Measurements from ENCODE around the gene NUP188. TPM values are rescaled to one million over a fixed set of nuclear protein-coding genes. Genes with fewer than 3 reads are reported as not detected.

Gene NUP188
- total and polyA plus RNA-seq, 10 of the 15 experiments (the other 5 are each of a cell fraction or from before 2014, with no cell fraction given): 1.4 to 73.7 (median 48.9) TPM

- Histone ChIP-seq H3K4me1 (ENCODE audit: control insufficient read depth, insufficient read depth, low read length) (peaks cover 8% of the 10 kb centered on the region), H3K36me3 (ENCODE audit: control insufficient read depth in 2 of 2, insufficient read depth in 2 of 2, low read length in 1 of 2) (no peaks in the 10 kb centered on the region), H3K27ac (ENCODE audit: control insufficient read depth, insufficient read depth) (no peak overlapping the region), H3K27me3 (replicated peaks in 1 of 2; ENCODE audit: control insufficient read depth in 2 of 2, insufficient read depth in 2 of 2, low read length in 1 of 2) (no peaks in the 10 kb centered on the region), H4K20me1 (ENCODE audit: control insufficient read depth, insufficient read depth) (no peaks in the 10 kb centered on the region), H3K4me2 (ENCODE audit: control insufficient read depth, insufficient read depth) (no peak overlapping the region), H3K9me3 (replicated peaks; ENCODE audit: control insufficient read depth, insufficient read depth, low read length) (no peaks in the 10 kb centered on the region), H3K9ac (ENCODE audit: control insufficient read depth, insufficient read depth, low read length) (no peak overlapping the region), H3K79me2 (ENCODE audit: control insufficient read depth, insufficient read depth, low read length) (peaks cover 13% of the 10 kb centered on the region), H2AFZ (ENCODE audit: control insufficient read depth, low read depth, low read length) (no peak overlapping the region), H3K4me3 (no peak overlapping the region)
- RAD21 ChIA-PET (ENCODE audit: unreplicated experiment): no interaction called here
- intact Hi-C loops (cut with micrococcal nuclease; ENCODE audit: unreplicated experiment) (no loop called here), in situ Hi-C loops (cut with MboI) (no loop called here)
- no TSS peak for BruUV-seq (replicated peaks)
- ATAC-seq (no peak), DNase-seq (ENCODE audit: low read depth, low spot score) (no peak), FAIRE-seq (no peak)
- CTCF ChIA-PET: interaction anchor here (1.0 to 1.6 kb wide), 5 partner anchors 8 to 102 kb away, joined by 3 to 5 read pairs (median 4); no protein-coding TSS in a partner anchor
- TF ChIP-seq BCLAF1 (IDR thresholded peaks at IDR 0.05): no peak
- no peak for TF ChIP-seq JUND (IDR thresholded peaks at IDR 0.05; ENCODE audit: low read depth, low read length)
- TF ChIP-seq LARP7 (IDR thresholded peaks at IDR 0.05): no peak
- TF ChIP-seq POLR2AphosphoS5 (IDR thresholded peaks at IDR 0.05; ENCODE audit: low read length): no peak
- no peak for TF ChIP-seq USF1 (IDR thresholded peaks at IDR 0.05; ENCODE audit: borderline replicate concordance, extremely low read length, insufficient read depth, low read depth, low read length)
- no peak for TF ChIP-seq MTA2 (IDR thresholded peaks at IDR 0.05; ENCODE audit: low read depth)
- TF ChIP-seq ZBTB33 (IDR thresholded peaks at IDR 0.05): no peak
- TF ChIP-seq KDM1A (IDR thresholded peaks at IDR 0.05; ENCODE audit: borderline replicate concordance): no peak
- TF ChIP-seq NFYA (IDR thresholded peaks at IDR 0.05; ENCODE audit: borderline replicate concordance, low read depth, low read length): no peak
- no peak for TF ChIP-seq USF2 (IDR thresholded peaks at IDR 0.05; ENCODE audit: borderline replicate concordance, low read depth, low read length)
- TF ChIP-seq NR2C1 (IDR thresholded peaks at IDR 0.05): no peak
- TF ChIP-seq IRF5 (IDR thresholded peaks at IDR 0.05; ENCODE audit: borderline replicate concordance): no peak
- no peak for TF ChIP-seq GATAD2B (conservative IDR thresholded peaks at IDR 0.05; ENCODE audit: low read depth)
- no peak for TF ChIP-seq JUNB (IDR thresholded peaks at IDR 0.05)
- TF ChIP-seq FOXK2 (IDR thresholded peaks at IDR 0.05): no peak
- TF ChIP-seq PKNOX1 (IDR thresholded peaks at IDR 0.05): no peak
- SMC1A ChIA-PET (ENCODE audit: uncharacterized antibody, unreplicated experiment): interaction anchor here (1.5 kb wide), 1 partner anchor 9 kb away, joined by 4 read pairs; no protein-coding TSS in a partner anchor
- POLR2A ChIA-PET: interaction anchor here (0.6 to 0.7 kb wide), 2 partner anchors 94 to 224 kb away, joined by 3 to 10 read pairs; no protein-coding TSS in a partner anchor
Observed at GRCh38 chr9:129030191-129030590, 82.7 kb downstream of the NUP188 start.

Data from GM12878 (cell line).